22Rv1 (cell line): ENCODE measurements around the gene STAC3.

Experiments used
- ZFX ChIP-seq: fragments of 450-650 bp; IDR thresholded peaks from 2 replicates; pipeline ENCODE4 v1.6.1; 2017; ENCODE audit warnings: antibody characterized with exemption, borderline replicate concordance
- TF ChIP-seq, protein P1 (sequence below): fragments of 450-650 bp; IDR thresholded peaks from 2 replicates; pipeline ENCODE4 v1.5.1; 2017; ENCODE audit warnings: mild to moderate bottlenecking

GRCh38 chr12:57255916-57256315 is 4.9 kb upstream of the STAC3 start:
- TF ChIP-seq, protein P1, sequence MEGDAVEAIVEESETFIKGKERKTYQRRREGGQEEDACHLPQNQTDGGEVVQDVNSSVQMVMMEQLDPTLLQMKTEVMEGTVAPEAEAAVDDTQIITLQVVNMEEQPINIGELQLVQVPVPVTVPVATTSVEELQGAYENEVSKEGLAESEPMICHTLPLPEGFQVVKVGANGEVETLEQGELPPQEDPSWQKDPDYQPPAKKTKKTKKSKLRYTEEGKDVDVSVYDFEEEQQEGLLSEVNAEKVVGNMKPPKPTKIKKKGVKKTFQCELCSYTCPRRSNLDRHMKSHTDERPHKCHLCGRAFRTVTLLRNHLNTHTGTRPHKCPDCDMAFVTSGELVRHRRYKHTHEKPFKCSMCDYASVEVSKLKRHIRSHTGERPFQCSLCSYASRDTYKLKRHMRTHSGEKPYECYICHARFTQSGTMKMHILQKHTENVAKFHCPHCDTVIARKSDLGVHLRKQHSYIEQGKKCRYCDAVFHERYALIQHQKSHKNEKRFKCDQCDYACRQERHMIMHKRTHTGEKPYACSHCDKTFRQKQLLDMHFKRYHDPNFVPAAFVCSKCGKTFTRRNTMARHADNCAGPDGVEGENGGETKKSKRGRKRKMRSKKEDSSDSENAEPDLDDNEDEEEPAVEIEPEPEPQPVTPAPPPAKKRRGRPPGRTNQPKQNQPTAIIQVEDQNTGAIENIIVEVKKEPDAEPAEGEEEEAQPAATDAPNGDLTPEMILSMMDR: no peak
- no peak for TF ChIP-seq ZFX
